A673 (cell line): ENCODE results near the gene CFAP126. TPM values are rescaled to one million over a fixed set of nuclear protein-coding genes. Genes with fewer than 3 reads are reported as not detected.
"Not testable (repeated sequence)": the region's sequence is repeated elsewhere in the genome, so short reads cannot be mapped to it uniquely, and the experiment has no call there.

Source experiments
- BruUV-seq: library from RNA; stranded (reverse); fragments of 400-500 nt; replicated peaks from 2 replicates; lab custom pipeline; 2021; lab: Mats Ljungman, UMichigan
- CTCF ChIA-PET: fragments of 300-600 bp; sonication (Branson Sonifier 250); formaldehyde crosslinking; loops from one replicate; lab custom pipeline; 2022; ENCODE audit warnings: antibody characterized with exemption; lab: Charles Lee
- POLR2A ChIA-PET: fragments of 300-600 bp; sonication (Branson Sonifier 250); formaldehyde crosslinking; loops from one replicate; lab custom pipeline; 2022; ENCODE audit warnings: antibody characterized with exemption; ENCODE audit not compliant: low non-redundant PET; lab: Charles Lee
- DNase-seq: peaks from one replicate; pipeline ENCODE4 v3.0.0-alpha.2; 2015; ENCODE audit warnings: low spot score
- H3K27ac ChIP-seq: fragments of 200-600 bp; sonication (generic); 2 replicates; pipeline ENCODE4 v1.5.1; 2016; ENCODE audit warnings: mixed run types, low read depth, mild to moderate bottlenecking, mixed read lengths, antibody characterized with exemption, low read length; ENCODE audit not compliant: poor library complexity, severe bottlenecking
- H3K27me3 ChIP-seq: fragments of 200-600 bp; sonication (generic); replicated peaks from 2 replicates; pipeline ENCODE4 v1.6.1; 2017; ENCODE audit warnings: mixed run types, low read depth, mild to moderate bottlenecking, mixed read lengths, antibody characterized with exemption, low read length; ENCODE audit not compliant: insufficient read depth, poor library complexity
- H3K36me3 ChIP-seq: fragments of 200-600 bp; sonication (generic); 2 replicates; pipeline ENCODE4 v1.6.1; 2016; ENCODE audit warnings: mixed run types, mild to moderate bottlenecking, mixed read lengths, antibody characterized with exemption, low read length; ENCODE audit not compliant: insufficient read depth, poor library complexity, severe bottlenecking
- H3K4me1 ChIP-seq: fragments of 200-600 bp; sonication (generic); 2 replicates; pipeline ENCODE4 v1.6.1; 2017; ENCODE audit warnings: mixed run types, mild to moderate bottlenecking, mixed read lengths, antibody characterized with exemption, low read length; ENCODE audit not compliant: insufficient read depth, poor library complexity, severe bottlenecking
- H3K4me3 ChIP-seq: fragments of 200-600 bp; sonication (generic); 2 replicates; pipeline ENCODE4 v1.5.1; 2016; ENCODE audit warnings: low read depth, mixed run types, mild to moderate bottlenecking, mixed read lengths, low read length; ENCODE audit not compliant: poor library complexity, severe bottlenecking
- H3K9me3 ChIP-seq: fragments of 200-600 bp; sonication (generic); 2 replicates; pipeline ENCODE4 v1.6.1; 2016; ENCODE audit warnings: mixed run types, low read depth, mild to moderate bottlenecking, mixed read lengths, antibody characterized with exemption, low read length; ENCODE audit not compliant: poor library complexity, severe bottlenecking
- EZH2 ChIP-seq: fragments of 200-600 bp; sonication (generic); IDR thresholded peaks from 2 replicates; pipeline ENCODE4 v1.6.1; 2017; ENCODE audit warnings: borderline replicate concordance, low read depth, mild to moderate bottlenecking, mixed read lengths, antibody characterized with exemption, low read length; ENCODE audit not compliant: poor library complexity, severe bottlenecking
- intact Hi-C: fragments of 100-400 bp; cut with micrococcal nuclease; formaldehyde crosslinking; loops from one replicate; pipeline ENCODE4 v1.10.0; 2022; ENCODE audit not compliant: unreplicated experiment
- total RNA-seq: library from RNA; stranded (reverse); gene quantifications from 2 replicates; pipeline ENCODE4 v1.2.3, GENCODE V29; 2021
- TF ChIP-seq, protein P1 (sequence below): fragments of 300-800, 200-600 bp; sonication (generic); conservative IDR thresholded peaks from 2 replicates; pipeline ENCODE4 v1.5.1; 2017; ENCODE audit warnings: low read depth, mild to moderate bottlenecking, antibody characterized with exemption, low read length, moderate library complexity, mixed read lengths

CFAP126 gene
- total RNA-seq, 1 experiment from 2014 or later: not detected

DNA sequence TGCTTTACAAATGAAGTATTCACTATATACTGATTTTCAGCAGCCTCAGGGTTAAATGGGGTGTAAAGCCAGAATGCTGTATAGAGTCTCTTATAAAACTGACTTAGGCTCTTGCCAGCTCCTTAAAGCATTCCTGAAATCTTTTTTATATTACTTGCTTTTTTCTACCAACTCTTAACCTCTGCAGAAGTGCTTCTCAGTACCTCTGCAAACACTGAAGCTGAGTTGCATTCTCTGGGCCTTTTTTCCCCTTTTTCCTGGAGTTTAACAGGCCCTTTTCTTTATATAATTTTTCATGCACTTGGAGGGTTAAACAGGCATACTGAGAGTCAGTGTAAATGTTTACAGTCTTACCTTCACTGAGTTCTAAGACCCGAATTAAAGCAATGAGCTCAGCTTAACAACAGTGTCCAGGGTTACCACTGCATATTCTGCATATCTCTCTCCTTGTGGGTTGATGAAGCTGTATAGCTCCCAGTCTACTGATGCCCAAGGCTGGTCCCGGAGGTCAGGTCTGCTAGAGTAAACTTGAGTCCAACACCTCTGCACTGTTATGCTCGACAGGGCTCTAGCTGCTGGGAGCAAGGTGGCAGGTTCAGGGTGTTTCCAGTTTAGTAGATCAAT, 40.9 kb upstream of the CFAP126 start:
- ChIA-PET CTCF (no interaction called here), POLR2A (no interaction called here)
- Histone ChIP-seq H3K4me3 (no peak overlapping the region), H3K4me1 (no peaks in the 10 kb centered on the region), H3K27me3 (no peaks in the 10 kb centered on the region), H3K9me3 (no peaks in the 10 kb centered on the region), H3K27ac (no peak overlapping the region), H3K36me3 (no peaks in the 10 kb centered on the region)
- no TSS peak for BruUV-seq
- no peak for DNase-seq
- TF ChIP-seq, protein P1, sequence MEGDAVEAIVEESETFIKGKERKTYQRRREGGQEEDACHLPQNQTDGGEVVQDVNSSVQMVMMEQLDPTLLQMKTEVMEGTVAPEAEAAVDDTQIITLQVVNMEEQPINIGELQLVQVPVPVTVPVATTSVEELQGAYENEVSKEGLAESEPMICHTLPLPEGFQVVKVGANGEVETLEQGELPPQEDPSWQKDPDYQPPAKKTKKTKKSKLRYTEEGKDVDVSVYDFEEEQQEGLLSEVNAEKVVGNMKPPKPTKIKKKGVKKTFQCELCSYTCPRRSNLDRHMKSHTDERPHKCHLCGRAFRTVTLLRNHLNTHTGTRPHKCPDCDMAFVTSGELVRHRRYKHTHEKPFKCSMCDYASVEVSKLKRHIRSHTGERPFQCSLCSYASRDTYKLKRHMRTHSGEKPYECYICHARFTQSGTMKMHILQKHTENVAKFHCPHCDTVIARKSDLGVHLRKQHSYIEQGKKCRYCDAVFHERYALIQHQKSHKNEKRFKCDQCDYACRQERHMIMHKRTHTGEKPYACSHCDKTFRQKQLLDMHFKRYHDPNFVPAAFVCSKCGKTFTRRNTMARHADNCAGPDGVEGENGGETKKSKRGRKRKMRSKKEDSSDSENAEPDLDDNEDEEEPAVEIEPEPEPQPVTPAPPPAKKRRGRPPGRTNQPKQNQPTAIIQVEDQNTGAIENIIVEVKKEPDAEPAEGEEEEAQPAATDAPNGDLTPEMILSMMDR: no peak
- no peak for TF ChIP-seq EZH2
- intact Hi-C loops: no loop called here

DNA sequence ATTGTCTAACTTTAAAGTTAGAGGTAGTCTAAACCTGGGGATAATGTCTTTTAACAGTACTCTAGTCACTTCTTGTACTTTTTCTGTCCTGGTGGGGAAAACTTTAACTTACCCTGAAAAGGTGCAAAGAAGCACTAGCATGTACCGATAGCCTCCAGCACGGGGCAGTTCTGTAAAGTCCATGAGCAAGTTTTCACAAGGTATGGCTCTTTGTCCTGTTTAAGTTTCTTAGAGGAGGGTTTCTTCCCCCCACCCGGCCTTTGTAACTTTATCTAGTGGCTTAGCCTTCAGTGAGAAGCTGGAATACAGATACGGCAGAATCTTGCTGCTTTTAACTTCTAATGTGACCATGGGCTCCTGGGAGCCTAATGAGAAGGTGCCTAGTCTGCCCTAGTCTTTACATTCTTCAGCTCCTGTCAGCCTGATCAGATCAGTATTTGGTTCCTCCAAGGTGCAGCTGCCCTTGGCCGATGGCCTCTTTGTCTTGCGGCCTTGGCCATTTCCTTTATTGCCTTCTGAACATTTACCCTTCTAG, 39.8 kb upstream of the CFAP126 start:
- ChIA-PET CTCF (no interaction called here), POLR2A (no interaction called here)
- intact Hi-C loops: no loop called here
- no peak for DNase-seq
- BruUV-seq: no TSS peak
- Histone ChIP-seq H3K27ac (no peak overlapping the region), H3K4me1 (no peaks in the 10 kb centered on the region), H3K4me3 (no peak overlapping the region), H3K9me3 (no peaks in the 10 kb centered on the region), H3K36me3 (no peaks in the 10 kb centered on the region), H3K27me3 (no peaks in the 10 kb centered on the region)
- no peak for TF ChIP-seq EZH2
- TF ChIP-seq, protein P1: no peak

- H3K9me3 ChIP-seq, DNase-seq, BruUV-seq, H3K27me3 ChIP-seq, H3K4me3 ChIP-seq, H3K4me1 ChIP-seq, H3K36me3 ChIP-seq, H3K27ac ChIP-seq, intact Hi-C loops, CTCF ChIA-PET, POLR2A ChIA-PET: not testable (repeated sequence)
These were observed 38.9 kb upstream of the CFAP126 start for GRCh38 chr1:161406551-161406950.

DNA sequence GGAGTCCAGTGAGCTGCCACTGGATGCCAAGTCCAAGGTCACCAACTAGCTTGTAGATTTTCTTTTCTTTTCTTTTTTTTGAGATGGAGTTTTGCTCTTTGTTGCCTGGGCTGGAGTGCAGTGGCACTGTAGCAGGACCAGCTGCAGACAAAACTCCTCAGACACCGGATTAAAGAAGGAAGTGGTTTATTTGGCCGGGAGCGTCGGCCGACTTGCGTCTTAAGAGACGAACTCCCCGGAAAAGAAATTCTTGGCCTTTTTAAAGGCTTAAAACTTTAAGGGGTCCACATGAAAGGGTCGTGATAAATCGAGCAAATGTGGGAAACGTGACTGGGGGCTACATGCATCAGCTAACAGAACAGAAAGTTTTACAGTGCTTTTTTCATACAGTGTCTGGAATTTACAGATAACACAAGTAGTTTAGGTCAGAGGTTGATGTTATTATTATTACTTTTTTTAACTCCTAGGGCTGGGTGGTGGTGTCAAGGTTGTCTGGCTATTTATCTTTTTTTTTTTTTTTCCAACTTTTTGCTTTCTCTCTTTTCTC, 36.4 kb upstream of the CFAP126 start:
- CTCF ChIA-PET: no interaction called here
- Histone ChIP-seq H3K9me3 (no peaks in the 10 kb centered on the region), H3K27me3 (no peaks in the 10 kb centered on the region), H3K4me3 (no peak overlapping the region), H3K36me3 (no peaks in the 10 kb centered on the region), H3K27ac (no peak overlapping the region), H3K4me1 (no peaks in the 10 kb centered on the region)
- BruUV-seq: no TSS peak
- intact Hi-C loops: no loop called here
- POLR2A ChIA-PET: no interaction called here
- no peak for DNase-seq
- TF ChIP-seq, protein P1: no peak
- TF ChIP-seq EZH2: no peak
